Measurements from ENCODE around the gene TAF1B. TPM values are rescaled to one million over a fixed set of nuclear protein-coding genes. Genes with fewer than 3 reads are reported as not detected.

The TAF1B gene
- total RNA-seq, 3 donors from 2014 or later = 9.4 to 14.1 (median 13.2) TPM

DNA sequence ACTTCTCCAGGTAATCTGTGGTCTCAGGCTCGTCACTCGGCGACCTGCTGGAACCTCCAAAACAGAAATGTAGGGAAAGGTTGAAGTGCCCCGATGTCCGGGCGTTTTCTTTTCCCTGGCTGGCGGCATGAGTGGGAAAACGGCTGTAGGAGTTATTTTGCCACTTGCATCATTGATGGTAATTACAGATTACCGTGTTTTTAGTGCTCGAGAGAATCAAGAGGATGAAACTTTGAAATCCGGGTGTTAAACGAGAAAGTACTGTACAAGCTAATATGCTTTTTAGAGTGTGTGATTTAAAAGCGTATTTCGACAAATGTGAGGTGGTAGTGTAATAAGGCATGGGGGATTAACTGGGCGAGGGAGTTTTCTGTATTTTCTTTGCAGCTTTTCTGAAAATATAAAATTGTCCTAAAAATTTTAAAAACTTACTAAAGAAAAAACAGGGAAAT, 109.0 kb downstream of the TAF1B start:
- Histone ChIP-seq H3K4me1 (ENCODE audit: low read depth) (peaks cover 4% of the 10 kb centered on the region), H3K9me3 (no peaks in the 10 kb centered on the region), H3K4me3 (no peak overlapping the region), H3K36me3 (ENCODE audit: low read depth) (no peaks in the 10 kb centered on the region)
- intact Hi-C loops (cut with DNase I, micrococcal nuclease) = no loop called here
- DNase-seq (no peak), ATAC-seq (no peak)
- TF ChIP-seq, protein P1, sequence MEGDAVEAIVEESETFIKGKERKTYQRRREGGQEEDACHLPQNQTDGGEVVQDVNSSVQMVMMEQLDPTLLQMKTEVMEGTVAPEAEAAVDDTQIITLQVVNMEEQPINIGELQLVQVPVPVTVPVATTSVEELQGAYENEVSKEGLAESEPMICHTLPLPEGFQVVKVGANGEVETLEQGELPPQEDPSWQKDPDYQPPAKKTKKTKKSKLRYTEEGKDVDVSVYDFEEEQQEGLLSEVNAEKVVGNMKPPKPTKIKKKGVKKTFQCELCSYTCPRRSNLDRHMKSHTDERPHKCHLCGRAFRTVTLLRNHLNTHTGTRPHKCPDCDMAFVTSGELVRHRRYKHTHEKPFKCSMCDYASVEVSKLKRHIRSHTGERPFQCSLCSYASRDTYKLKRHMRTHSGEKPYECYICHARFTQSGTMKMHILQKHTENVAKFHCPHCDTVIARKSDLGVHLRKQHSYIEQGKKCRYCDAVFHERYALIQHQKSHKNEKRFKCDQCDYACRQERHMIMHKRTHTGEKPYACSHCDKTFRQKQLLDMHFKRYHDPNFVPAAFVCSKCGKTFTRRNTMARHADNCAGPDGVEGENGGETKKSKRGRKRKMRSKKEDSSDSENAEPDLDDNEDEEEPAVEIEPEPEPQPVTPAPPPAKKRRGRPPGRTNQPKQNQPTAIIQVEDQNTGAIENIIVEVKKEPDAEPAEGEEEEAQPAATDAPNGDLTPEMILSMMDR (IDR thresholded peaks at IDR 0.05) = no peak

DNA sequence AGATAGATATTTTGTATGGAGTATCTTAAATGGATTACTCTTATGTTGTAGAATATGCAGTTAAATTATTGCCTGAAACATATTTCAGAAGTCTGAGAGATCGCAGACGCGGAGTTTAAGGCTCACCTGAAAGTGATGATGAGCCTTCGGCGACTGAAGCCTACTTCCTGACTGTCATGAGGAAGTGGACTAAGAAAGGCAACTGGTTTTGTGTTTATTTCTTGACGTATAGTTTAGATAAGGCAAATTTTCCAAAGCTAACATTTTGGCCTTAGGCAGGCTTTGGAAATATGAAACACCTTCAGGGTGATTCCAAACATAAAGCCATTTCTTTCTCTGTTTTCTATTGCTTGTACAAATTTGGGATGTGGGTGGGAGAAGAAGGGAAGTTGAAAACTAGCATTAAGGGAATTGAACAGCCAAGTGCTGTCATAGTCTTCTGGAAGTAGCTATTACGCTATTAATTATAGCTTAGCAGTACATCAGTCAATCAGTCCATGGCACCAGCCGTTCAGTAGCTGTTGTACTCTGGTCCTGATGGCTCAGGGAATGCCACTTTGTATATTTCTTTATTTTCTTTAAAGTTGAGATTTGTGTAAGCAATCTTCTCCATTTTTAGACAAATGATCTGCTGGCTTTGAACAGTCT, 109.7 kb downstream of the TAF1B start:
- no peaks in the 10 kb centered on the region for H3K9me3 ChIP-seq
- TF ChIP-seq, protein P1 (IDR thresholded peaks at IDR 0.05) = no peak
- intact Hi-C loops (cut with DNase I, micrococcal nuclease) = no loop called here
- DNase-seq (no peak), ATAC-seq (no peak)
- H3K4me1 ChIP-seq (ENCODE audit: low read depth) = peaks cover 4% of the 10 kb centered on the region
- no peak overlapping the region for H3K4me3 ChIP-seq
- H3K36me3 ChIP-seq (ENCODE audit: low read depth) = no peaks in the 10 kb centered on the region

DNA sequence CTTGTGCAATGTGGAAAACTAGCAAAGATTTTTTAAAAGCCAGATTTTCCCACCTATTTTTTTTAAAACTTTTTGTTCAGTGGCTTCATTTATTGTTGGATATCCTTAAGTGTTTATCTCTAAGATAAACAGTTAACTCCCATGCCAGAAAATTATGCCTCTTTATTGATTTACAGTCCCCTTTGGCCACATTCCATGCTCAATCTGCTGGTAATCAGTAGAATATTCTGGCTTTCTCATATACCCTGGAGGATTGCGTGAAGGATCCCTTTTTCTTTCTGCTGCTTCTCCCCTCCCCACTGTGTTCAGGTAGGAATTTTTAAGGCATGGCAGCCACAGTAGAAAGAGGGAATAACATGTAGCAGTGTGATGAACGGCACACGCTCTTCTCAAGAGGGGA, 110.9 kb downstream of the TAF1B start:
- intact Hi-C loops (cut with DNase I, micrococcal nuclease) = no loop called here
- DNase-seq = peak in 1 of 3 donors; percentile 24
- no peaks in the 10 kb centered on the region for H3K36me3 ChIP-seq (ENCODE audit: low read depth)

DNA sequence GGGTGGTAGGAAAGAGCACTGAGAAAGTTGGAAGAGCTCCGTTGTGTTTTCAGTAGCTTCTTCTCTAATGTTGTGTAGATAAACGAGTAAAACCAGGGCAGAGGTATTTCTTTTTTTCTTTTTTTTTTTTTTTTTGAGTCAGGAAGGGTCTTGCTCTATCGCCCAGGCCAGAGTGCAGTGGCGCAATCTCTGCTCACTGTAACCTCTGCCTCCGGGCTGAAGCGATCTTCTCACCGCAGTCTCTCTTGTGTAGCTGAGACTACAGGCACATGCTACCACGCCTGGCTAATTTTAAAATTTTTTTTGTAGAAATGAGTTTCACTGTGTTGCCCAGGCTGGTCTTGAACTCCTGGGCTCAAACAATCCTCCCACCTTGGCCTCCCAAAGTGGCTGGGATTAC, 114.8 kb downstream of the TAF1B start:
- no peak for DNase-seq
- H3K4me3 ChIP-seq = no peak overlapping the region
- peaks cover 4% of the 10 kb centered on the region for H3K4me1 ChIP-seq (ENCODE audit: low read depth)
- TF ChIP-seq, protein P1 (IDR thresholded peaks at IDR 0.05) = no peak
- no peaks in the 10 kb centered on the region for H3K36me3 ChIP-seq (ENCODE audit: low read depth)
- ATAC-seq = no peak
- H3K9me3 ChIP-seq = no peaks in the 10 kb centered on the region
- intact Hi-C loops (cut with DNase I, micrococcal nuclease) = no loop called here

More for the DNA sequence above, 110.9 kb downstream of the TAF1B start:
- no peaks in the 10 kb centered on the region for H3K9me3 ChIP-seq
- TF ChIP-seq, protein P1 (IDR thresholded peaks at IDR 0.05) = no peak
- peaks cover 4% of the 10 kb centered on the region for H3K4me1 ChIP-seq (ENCODE audit: low read depth)
- no peak overlapping the region for H3K4me3 ChIP-seq
- ATAC-seq = no peak

DNA sequence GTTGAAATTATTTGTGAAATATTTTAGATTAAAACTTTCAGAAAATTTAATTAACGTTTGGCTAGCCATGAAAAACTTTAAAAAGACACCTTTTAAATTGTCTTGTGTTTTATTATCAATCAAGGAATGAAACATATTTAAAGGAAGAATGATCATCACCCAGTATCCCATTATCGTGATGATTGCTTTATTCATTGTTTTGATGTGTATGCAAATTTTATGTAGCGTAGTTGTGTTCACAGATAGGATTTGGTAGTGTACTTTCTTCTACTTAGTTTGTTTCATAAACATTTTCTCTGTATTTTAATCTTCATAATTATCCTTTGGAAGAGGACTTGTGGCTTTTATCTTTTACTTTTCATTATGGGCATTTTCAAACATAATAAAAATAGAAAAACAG, 116.0 kb downstream of the TAF1B start:
- no peak for DNase-seq
- no peak for ATAC-seq
- TF ChIP-seq, protein P1 (IDR thresholded peaks at IDR 0.05) = no peak
- Histone ChIP-seq H3K9me3 (no peaks in the 10 kb centered on the region), H3K4me1 (ENCODE audit: low read depth) (no peaks in the 10 kb centered on the region), H3K36me3 (ENCODE audit: low read depth) (no peaks in the 10 kb centered on the region), H3K4me3 (no peak overlapping the region)
- intact Hi-C loops (cut with DNase I, micrococcal nuclease) = no loop called here
